C4-2B (cell line): ENCODE measurements around the gene CHST14.

Experiments
- CTCF ChIP-seq: fragments of 450-650 bp; conservative IDR thresholded peaks from 2 replicates; pipeline ENCODE4 v1.5.1; 2017; ENCODE audit warnings: mild to moderate bottlenecking
- ZFX ChIP-seq: fragments of 450-650 bp; IDR thresholded peaks from 2 replicates; pipeline ENCODE4 v1.6.1; 2017

- TF ChIP-seq CTCF (no peak), ZFX (no peak)
These were observed 1.5 kb downstream of the CHST14 start for GRCh38 chr15:40472171-40472727.
